Vagina (tissue), 2 donors: ENCODE measurements around the gene AGRN.

ENCODE experiments used
- POLR2A ChIP-seq, 2 donors: fragments of 450-650 bp; IDR thresholded peaks; one replicate each; pipeline ENCODE4 v1.6.1; 2017; ENCODE audit warnings: antibody characterized with exemption in 2 of 2, mild to moderate bottlenecking in 2 of 2, moderate library complexity in 2 of 2
- POLR2AphosphoS5 ChIP-seq, 2 donors: sonication (generic); formaldehyde crosslinking; IDR thresholded peaks; one replicate each; pipeline ENCODE4 v1.9.0; 2017; ENCODE audit warnings: antibody characterized with exemption in 2 of 2, mild to moderate bottlenecking in 2 of 2, low read depth in 1 of 2; ENCODE audit not compliant: insufficient read depth in 1 of 2
- TF ChIP-seq, protein P1 (sequence below), 3 experiments: fragments of 450-650 bp in 2 of 3; fragments of 200-600 bp in 1 of 3; sonication (generic) in 1 of 3; IDR thresholded peaks; one replicate each; pipeline ENCODE4 v1.5.1; 2017 to 2019; ENCODE audit warnings: antibody characterized with exemption in 3 of 3, mild to moderate bottlenecking in 2 of 3, moderate library complexity in 2 of 3

DNA sequence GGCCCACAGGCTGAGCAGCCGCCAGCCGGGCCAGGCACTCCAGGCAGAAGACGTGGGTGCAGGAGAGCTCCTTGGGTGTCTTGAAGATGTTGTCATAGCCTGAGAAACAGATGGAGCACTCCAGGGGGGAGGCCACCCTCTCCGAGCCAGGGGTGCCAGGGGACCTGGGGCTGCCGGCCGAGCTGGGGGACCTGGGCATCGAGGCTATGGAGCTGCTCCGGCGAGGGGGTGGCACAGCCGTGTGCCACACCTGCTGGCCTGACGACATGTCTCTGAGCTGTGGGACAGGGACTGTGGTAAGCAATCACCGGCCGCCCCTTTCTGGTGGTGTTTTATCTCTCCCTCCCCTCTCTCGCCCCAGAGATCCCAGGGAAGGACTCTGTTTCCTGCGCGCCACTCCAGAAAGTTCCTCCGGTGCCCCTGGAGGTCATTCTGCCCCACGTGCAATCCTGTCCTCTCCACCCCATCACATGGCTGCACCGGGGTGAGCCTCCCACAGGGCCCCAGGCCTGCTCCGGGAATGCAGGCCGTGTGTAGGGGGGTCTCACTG is 52.5 kb downstream of the AGRN start:
- TF ChIP-seq, protein P1, sequence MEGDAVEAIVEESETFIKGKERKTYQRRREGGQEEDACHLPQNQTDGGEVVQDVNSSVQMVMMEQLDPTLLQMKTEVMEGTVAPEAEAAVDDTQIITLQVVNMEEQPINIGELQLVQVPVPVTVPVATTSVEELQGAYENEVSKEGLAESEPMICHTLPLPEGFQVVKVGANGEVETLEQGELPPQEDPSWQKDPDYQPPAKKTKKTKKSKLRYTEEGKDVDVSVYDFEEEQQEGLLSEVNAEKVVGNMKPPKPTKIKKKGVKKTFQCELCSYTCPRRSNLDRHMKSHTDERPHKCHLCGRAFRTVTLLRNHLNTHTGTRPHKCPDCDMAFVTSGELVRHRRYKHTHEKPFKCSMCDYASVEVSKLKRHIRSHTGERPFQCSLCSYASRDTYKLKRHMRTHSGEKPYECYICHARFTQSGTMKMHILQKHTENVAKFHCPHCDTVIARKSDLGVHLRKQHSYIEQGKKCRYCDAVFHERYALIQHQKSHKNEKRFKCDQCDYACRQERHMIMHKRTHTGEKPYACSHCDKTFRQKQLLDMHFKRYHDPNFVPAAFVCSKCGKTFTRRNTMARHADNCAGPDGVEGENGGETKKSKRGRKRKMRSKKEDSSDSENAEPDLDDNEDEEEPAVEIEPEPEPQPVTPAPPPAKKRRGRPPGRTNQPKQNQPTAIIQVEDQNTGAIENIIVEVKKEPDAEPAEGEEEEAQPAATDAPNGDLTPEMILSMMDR (IDR thresholded peaks at IDR 0.05): no peak
- TF ChIP-seq POLR2A (IDR thresholded peaks at IDR 0.05) (no peak), POLR2AphosphoS5 (IDR thresholded peaks at IDR 0.05; ENCODE audit: insufficient read depth in 1 of 2, low read depth in 1 of 2) (no peak)
